PC-9 (cell line): ENCODE results near the gene SLC28A1. TPM values are rescaled to one million over a fixed set of nuclear protein-coding genes. Genes with fewer than 3 reads are reported as not detected.
A peak's percentile ranks its signal among the peaks of the same experiment; 100 is the strongest.

ENCODE experiments used
- BruUV-seq: library from RNA; stranded (reverse); fragments of 400-500 nt; replicated peaks from 2 replicates; lab custom pipeline; 2021; lab: Mats Ljungman, UMichigan
- CTCF ChIA-PET: fragments of 300-600 bp; sonication (Branson Sonifier 250); formaldehyde crosslinking; loops from one replicate; lab custom pipeline; 2022; ENCODE audit warnings: antibody characterized with exemption; lab: Charles Lee
- POLR2A ChIA-PET: fragments of 300-600 bp; sonication (Branson Sonifier 250); formaldehyde crosslinking; loops from one replicate; lab custom pipeline; 2022; ENCODE audit warnings: antibody characterized with exemption; ENCODE audit not compliant: unreplicated experiment; lab: Charles Lee
- DNase-seq, 2 experiments: peaks; one replicate each; pipeline versions ENCODE4 v3.0.0 to v3.0.0-alpha.2; 2015 to 2022; ENCODE audit warnings: mixed read lengths in 1 of 2
- H2AFZ ChIP-seq: fragments of 200-600 bp; sonication (generic); 2 replicates; pipeline ENCODE4 v1.8.1; 2017; ENCODE audit warnings: antibody characterized with exemption
- H3F3A ChIP-seq: fragments of 200-600 bp; sonication (generic); 2 replicates; pipeline ENCODE4 v1.8.1; 2017; ENCODE audit warnings: antibody characterized with exemption, mild to moderate bottlenecking, low read depth; ENCODE audit not compliant: insufficient read depth
- H3K27ac ChIP-seq: fragments of 200-600 bp; sonication (generic); 2 replicates; pipeline ENCODE4 v1.6.1; 2016; ENCODE audit warnings: mixed run types
- H3K27me3 ChIP-seq: fragments of 200-600 bp; sonication (generic); 2 replicates; pipeline ENCODE4 v1.6.1; 2016; ENCODE audit warnings: low read depth, mixed run types; ENCODE audit not compliant: insufficient read depth
- H3K36me3 ChIP-seq: fragments of 200-600 bp; sonication (generic); 2 replicates; pipeline ENCODE4 v1.6.1; 2016; ENCODE audit warnings: low read depth, mixed run types
- H3K4me1 ChIP-seq: fragments of 200-600 bp; sonication (generic); replicated peaks from 2 replicates; pipeline ENCODE4 v1.6.1; 2016; ENCODE audit warnings: mixed run types; ENCODE audit not compliant: insufficient read depth
- H3K4me2 ChIP-seq: fragments of 200-600 bp; sonication (generic); 2 replicates; pipeline ENCODE4 v1.6.1; 2017; ENCODE audit warnings: mixed run types
- H3K4me3 ChIP-seq: fragments of 200-600 bp; sonication (generic); 2 replicates; pipeline ENCODE4 v1.6.1; 2016; ENCODE audit warnings: mixed run types
- H3K79me2 ChIP-seq: fragments of 200-600 bp; sonication (generic); 2 replicates; pipeline ENCODE4 v1.6.1; 2017; ENCODE audit warnings: low read depth, mixed run types
- H3K9me2 ChIP-seq: fragments of 200-600 bp; sonication (generic); 2 replicates; pipeline ENCODE4 v1.8.1; 2017; ENCODE audit warnings: mild to moderate bottlenecking; ENCODE audit not compliant: insufficient read depth
- H3K9me3 ChIP-seq: fragments of 200-600 bp; sonication (generic); 2 replicates; pipeline ENCODE4 v1.8.1; 2016; ENCODE audit warnings: low read depth; ENCODE audit not compliant: insufficient read depth
- H4K20me1 ChIP-seq: fragments of 200-600 bp; sonication (generic); 2 replicates; pipeline ENCODE4 v1.8.1; 2017; ENCODE audit not compliant: insufficient read depth
- CTCF ChIP-seq: fragments of 200-600 bp; sonication (generic); conservative IDR thresholded peaks from 2 replicates; pipeline ENCODE4 v1.6.1; 2017; ENCODE audit warnings: mixed run types, antibody characterized with exemption, mild to moderate bottlenecking, moderate library complexity
- EZH2 ChIP-seq: fragments of 200-600 bp; sonication (generic); IDR thresholded peaks from 2 replicates; pipeline ENCODE4 v1.8.0; 2017; ENCODE audit warnings: antibody characterized with exemption, low read depth
- intact Hi-C: fragments of 100-400 bp; cut with micrococcal nuclease; formaldehyde crosslinking; loops from one replicate; pipeline ENCODE4 v1.10.0; 2022; ENCODE audit not compliant: unreplicated experiment
- total RNA-seq: library from RNA; stranded (reverse); gene quantifications from 2 replicates; pipeline ENCODE4 v1.2.3, GENCODE V29; 2021

Gene SLC28A1
- total RNA-seq, 1 experiment from 2014 or later: 0.70 TPM

- no peak overlapping the region for H3K4me3 ChIP-seq
- peaks cover 10% of the 10 kb centered on the region for H3K4me1 ChIP-seq
- peak overlapping the region; percentile 60; the same call in 1 of the 2 replicates for H2AFZ ChIP-seq
- DNase-seq: peak; percentile 54 to 60
- H4K20me1 ChIP-seq: no peaks in the 10 kb centered on the region
- H3K9me3 ChIP-seq: no peaks in the 10 kb centered on the region
- no peaks in the 10 kb centered on the region for H3F3A ChIP-seq
- H3K27ac ChIP-seq: no peak overlapping the region
- H3K4me2 ChIP-seq: peak overlapping the region; percentile 63
- no peaks in the 10 kb centered on the region for H3K79me2 ChIP-seq
- H3K36me3 ChIP-seq: no peaks in the 10 kb centered on the region
- BruUV-seq: no TSS peak
- ChIA-PET CTCF (interaction anchor here (0.6 to 1.0 kb wide), 3 partner anchors 25 to 214 kb away, joined by 3 to 5 read pairs (median 3); no protein-coding TSS in a partner anchor), POLR2A (no interaction called here)
- TF ChIP-seq EZH2: no peak
- TF ChIP-seq CTCF: peak; percentile 76
- no peaks in the 10 kb centered on the region for H3K27me3 ChIP-seq
- intact Hi-C loops: loop anchor here (1.0 to 2.0 kb wide), 2 partner anchors 28 to 89 kb away; no protein-coding TSS in a partner anchor
- H3K9me2 ChIP-seq: no peaks in the 10 kb centered on the region; the same call in 1 of the 2 replicates
Observed at GRCh38 chr15:84955089-84955848, 70.8 kb downstream of the SLC28A1 start.

GRCh38 chr15:84956199-84956598 lies 71.7 kb downstream of the SLC28A1 start:
- H3K4me2 ChIP-seq: no peak overlapping the region
- H3K79me2 ChIP-seq: no peaks in the 10 kb centered on the region
- no peaks in the 10 kb centered on the region for H4K20me1 ChIP-seq
- CTCF ChIA-PET: interaction anchor here (0.7 kb wide), 1 partner anchor 22 kb away, joined by 10 read pairs; no protein-coding TSS in a partner anchor
- DNase-seq: no peak
- TF ChIP-seq EZH2 (no peak), CTCF (no peak)
- intact Hi-C loops: no loop called here
- H3K4me1 ChIP-seq: peaks cover 19% of the 10 kb centered on the region
- no peaks in the 10 kb centered on the region for H3K36me3 ChIP-seq
- POLR2A ChIA-PET: interaction anchor here (0.6 kb wide), 1 partner anchor 373 kb away, joined by 5 read pairs; no protein-coding TSS in a partner anchor
- H3K27ac ChIP-seq: no peak overlapping the region
- no peaks in the 10 kb centered on the region for H3K27me3 ChIP-seq
- no peak overlapping the region for H2AFZ ChIP-seq
- no TSS peak for BruUV-seq
- H3K9me2 ChIP-seq: no peaks in the 10 kb centered on the region; the same call in 1 of the 2 replicates
- no peak overlapping the region for H3K4me3 ChIP-seq
- H3K9me3 ChIP-seq: no peaks in the 10 kb centered on the region
- H3F3A ChIP-seq: no peaks in the 10 kb centered on the region

GRCh38 chr15:84960391-84961113 lies 76.1 kb downstream of the SLC28A1 start:
- H3K4me2 ChIP-seq: 0 out of 2 replicates have a peak overlapping the region, but pooled peaks have one; percentile 23
- no peak overlapping the region for H3K4me3 ChIP-seq
- no peaks in the 10 kb centered on the region for H3K36me3 ChIP-seq
- 0 out of 2 replicates have a peak overlapping the region, but pooled peaks have one; percentile 10 for H3K27ac ChIP-seq
- ChIA-PET CTCF (no interaction called here), POLR2A (no interaction called here)
- no TSS peak for BruUV-seq
- H4K20me1 ChIP-seq: no peaks in the 10 kb centered on the region
- H3K27me3 ChIP-seq: no peaks in the 10 kb centered on the region
- H3K79me2 ChIP-seq: no peaks in the 10 kb centered on the region
- no peak overlapping the region for H2AFZ ChIP-seq
- H3K4me1 ChIP-seq: peaks cover 43% of the 10 kb centered on the region
- no peaks in the 10 kb centered on the region for H3F3A ChIP-seq
- H3K9me2 ChIP-seq: no peaks in the 10 kb centered on the region; the same call in 1 of the 2 replicates
- no peaks in the 10 kb centered on the region for H3K9me3 ChIP-seq
- intact Hi-C loops: no loop called here
- DNase-seq: no peak
- TF ChIP-seq EZH2 (no peak), CTCF (no peak)
